Panc1 (cell line): Measurements from ENCODE around the gene STKLD1.

ENCODE experiments used
- POLR2AphosphoS5 ChIP-seq: IDR thresholded peaks from 2 replicates; pipeline ENCODE4 v1.6.1; 2012; ENCODE audit warnings: mild to moderate bottlenecking, low read depth, low read length, moderate library complexity
- TF ChIP-seq, protein P1 (sequence below): fragments of 450-650 bp; IDR thresholded peaks from 2 replicates; pipeline ENCODE4 v1.5.1; 2017; ENCODE audit warnings: mild to moderate bottlenecking
- TF ChIP-seq, protein P2 (sequence below), 2 experiments: IDR thresholded peaks; 2 replicates each; pipeline ENCODE4 v1.6.1; 2011 to 2012; ENCODE audit warnings: low read depth in 2 of 2, control low read depth in 1 of 2, low read length in 1 of 2, mild to moderate bottlenecking in 1 of 2, moderate library complexity in 1 of 2; ENCODE audit not compliant: insufficient read depth in 1 of 2

DNA sequence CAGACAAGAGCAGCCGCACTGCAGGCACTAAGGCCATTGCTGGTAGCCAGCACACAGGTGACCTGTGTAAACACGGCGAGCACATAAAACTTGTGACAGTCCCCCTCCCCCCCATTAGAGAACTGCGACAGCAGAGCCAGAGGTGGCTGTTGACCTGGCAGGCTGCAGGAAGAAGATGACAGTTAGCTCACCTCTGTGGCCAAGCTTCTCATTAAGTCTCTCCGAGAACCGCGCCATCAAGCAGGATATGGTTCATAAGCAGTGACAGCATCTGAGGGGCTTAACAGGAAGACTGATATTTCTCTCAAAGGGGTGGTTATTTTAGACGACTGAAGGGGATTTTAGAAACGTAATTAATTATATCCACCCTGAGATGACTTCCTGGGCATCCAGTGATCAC, 5.5 kb upstream of the STKLD1 start:
- TF ChIP-seq POLR2AphosphoS5, result no peak
- TF ChIP-seq, protein P1, sequence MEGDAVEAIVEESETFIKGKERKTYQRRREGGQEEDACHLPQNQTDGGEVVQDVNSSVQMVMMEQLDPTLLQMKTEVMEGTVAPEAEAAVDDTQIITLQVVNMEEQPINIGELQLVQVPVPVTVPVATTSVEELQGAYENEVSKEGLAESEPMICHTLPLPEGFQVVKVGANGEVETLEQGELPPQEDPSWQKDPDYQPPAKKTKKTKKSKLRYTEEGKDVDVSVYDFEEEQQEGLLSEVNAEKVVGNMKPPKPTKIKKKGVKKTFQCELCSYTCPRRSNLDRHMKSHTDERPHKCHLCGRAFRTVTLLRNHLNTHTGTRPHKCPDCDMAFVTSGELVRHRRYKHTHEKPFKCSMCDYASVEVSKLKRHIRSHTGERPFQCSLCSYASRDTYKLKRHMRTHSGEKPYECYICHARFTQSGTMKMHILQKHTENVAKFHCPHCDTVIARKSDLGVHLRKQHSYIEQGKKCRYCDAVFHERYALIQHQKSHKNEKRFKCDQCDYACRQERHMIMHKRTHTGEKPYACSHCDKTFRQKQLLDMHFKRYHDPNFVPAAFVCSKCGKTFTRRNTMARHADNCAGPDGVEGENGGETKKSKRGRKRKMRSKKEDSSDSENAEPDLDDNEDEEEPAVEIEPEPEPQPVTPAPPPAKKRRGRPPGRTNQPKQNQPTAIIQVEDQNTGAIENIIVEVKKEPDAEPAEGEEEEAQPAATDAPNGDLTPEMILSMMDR, result no peak
- TF ChIP-seq, protein P2, sequence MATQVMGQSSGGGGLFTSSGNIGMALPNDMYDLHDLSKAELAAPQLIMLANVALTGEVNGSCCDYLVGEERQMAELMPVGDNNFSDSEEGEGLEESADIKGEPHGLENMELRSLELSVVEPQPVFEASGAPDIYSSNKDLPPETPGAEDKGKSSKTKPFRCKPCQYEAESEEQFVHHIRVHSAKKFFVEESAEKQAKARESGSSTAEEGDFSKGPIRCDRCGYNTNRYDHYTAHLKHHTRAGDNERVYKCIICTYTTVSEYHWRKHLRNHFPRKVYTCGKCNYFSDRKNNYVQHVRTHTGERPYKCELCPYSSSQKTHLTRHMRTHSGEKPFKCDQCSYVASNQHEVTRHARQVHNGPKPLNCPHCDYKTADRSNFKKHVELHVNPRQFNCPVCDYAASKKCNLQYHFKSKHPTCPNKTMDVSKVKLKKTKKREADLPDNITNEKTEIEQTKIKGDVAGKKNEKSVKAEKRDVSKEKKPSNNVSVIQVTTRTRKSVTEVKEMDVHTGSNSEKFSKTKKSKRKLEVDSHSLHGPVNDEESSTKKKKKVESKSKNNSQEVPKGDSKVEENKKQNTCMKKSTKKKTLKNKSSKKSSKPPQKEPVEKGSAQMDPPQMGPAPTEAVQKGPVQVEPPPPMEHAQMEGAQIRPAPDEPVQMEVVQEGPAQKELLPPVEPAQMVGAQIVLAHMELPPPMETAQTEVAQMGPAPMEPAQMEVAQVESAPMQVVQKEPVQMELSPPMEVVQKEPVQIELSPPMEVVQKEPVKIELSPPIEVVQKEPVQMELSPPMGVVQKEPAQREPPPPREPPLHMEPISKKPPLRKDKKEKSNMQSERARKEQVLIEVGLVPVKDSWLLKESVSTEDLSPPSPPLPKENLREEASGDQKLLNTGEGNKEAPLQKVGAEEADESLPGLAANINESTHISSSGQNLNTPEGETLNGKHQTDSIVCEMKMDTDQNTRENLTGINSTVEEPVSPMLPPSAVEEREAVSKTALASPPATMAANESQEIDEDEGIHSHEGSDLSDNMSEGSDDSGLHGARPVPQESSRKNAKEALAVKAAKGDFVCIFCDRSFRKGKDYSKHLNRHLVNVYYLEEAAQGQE (IDR thresholded peaks at IDR 0.05; ENCODE audit: insufficient read depth in 1 of 2, low read depth in 2 of 2, low read length in 1 of 2), result no peak
